Measurements from ENCODE around the gene TDRD1.

The TDRD1 gene

GRCh38 chr10:114176511-114176910 is 2.6 kb upstream of the TDRD1 start:
- no peak for DNase-seq (ENCODE audit: low read depth, low spot score)

GRCh38 chr10:114179747-114180146 is 594 bp downstream of the TDRD1 start:
- DNase-seq (ENCODE audit: low read depth, low spot score): no peak

GRCh38 chr10:114180937-114181336 is 1.8 kb downstream of the TDRD1 start:
- DNase-seq (ENCODE audit: low read depth, low spot score): no peak

GRCh38 chr10:114181971-114182370 is 2.8 kb downstream of the TDRD1 start:
- no peak for DNase-seq (ENCODE audit: low read depth, low spot score)

GRCh38 chr10:114183563-114183962 is 4.4 kb downstream of the TDRD1 start:
- DNase-seq (ENCODE audit: low read depth, low spot score): no peak

- no peak for DNase-seq (ENCODE audit: low read depth, low spot score)
Measured at GRCh38 chr10:114184276-114184675, 5.1 kb downstream of the TDRD1 start.

GRCh38 chr10:114188001-114188400 is 8.8 kb downstream of the TDRD1 start:
- no peak for DNase-seq (ENCODE audit: low read depth, low spot score)

GRCh38 chr10:114188900-114189299 is 9.7 kb downstream of the TDRD1 start:
- DNase-seq (ENCODE audit: low read depth, low spot score): no peak

GRCh38 chr10:114189700-114190099 is 10.5 kb downstream of the TDRD1 start:
- no peak for DNase-seq (ENCODE audit: low read depth, low spot score)

- DNase-seq (ENCODE audit: low read depth, low spot score): no peak
Measured at GRCh38 chr10:114195079-114195478, 15.9 kb downstream of the TDRD1 start.

GRCh38 chr10:114199239-114199638 is 20.1 kb downstream of the TDRD1 start:
- no peak for DNase-seq (ENCODE audit: low read depth, low spot score)

- DNase-seq (ENCODE audit: low read depth, low spot score): no peak
Measured at GRCh38 chr10:114202812-114203211, 23.7 kb downstream of the TDRD1 start.

GRCh38 chr10:114206902-114207301 is 27.7 kb downstream of the TDRD1 start:
- DNase-seq (ENCODE audit: low read depth, low spot score): no peak

GRCh38 chr10:114207349-114207748 is 28.2 kb downstream of the TDRD1 start:
- no peak for DNase-seq (ENCODE audit: low read depth, low spot score)

GRCh38 chr10:114208351-114208750 is 29.2 kb downstream of the TDRD1 start:
- DNase-seq (ENCODE audit: low read depth, low spot score): no peak

- DNase-seq (ENCODE audit: low read depth, low spot score): no peak
Measured at GRCh38 chr10:114212153-114212552, 33.0 kb downstream of the TDRD1 start.

GRCh38 chr10:114215033-114215432 is 35.9 kb downstream of the TDRD1 start:
- DNase-seq (ENCODE audit: low read depth, low spot score): no peak

GRCh38 chr10:114220281-114220680 is 41.1 kb downstream of the TDRD1 start:
- no peak for DNase-seq (ENCODE audit: low read depth, low spot score)

- no peak for DNase-seq (ENCODE audit: low read depth, low spot score)
Measured at GRCh38 chr10:114221235-114221634, 42.1 kb downstream of the TDRD1 start.

GRCh38 chr10:114223066-114223465 is 43.9 kb downstream of the TDRD1 start:
- DNase-seq (ENCODE audit: low read depth, low spot score): no peak

- no peak for DNase-seq (ENCODE audit: low read depth, low spot score)
Measured at GRCh38 chr10:114228156-114228555, 49.0 kb downstream of the TDRD1 start.

- no peak for DNase-seq (ENCODE audit: low read depth, low spot score)
Measured at GRCh38 chr10:114232561-114233176, 53.5 kb downstream of the TDRD1 start.

GRCh38 chr10:114233482-114233881 is 54.3 kb downstream of the TDRD1 start:
- DNase-seq (ENCODE audit: low read depth, low spot score): no peak

- DNase-seq (ENCODE audit: low read depth, low spot score): no peak
Measured at GRCh38 chr10:114234132-114234531, 55.0 kb downstream of the TDRD1 start.

All from activated naive CD8-positive, alpha-beta T cell treated with anti-CD3 and anti-CD28 coated beads, Interleukin-2, amount 50 U/mL, for 16 hours (primary cell).